Globus pallidus (tissue), 1 donor: ENCODE measurements around the gene GRK2.
A peak's percentile ranks its signal among the peaks of the same experiment; 100 is the strongest.

Experiments used
- DNase-seq: peaks from one replicate; pipeline ENCODE4 v3.0.0-alpha.2; 2015; ENCODE audit warnings: low spot score

The GRK2 gene

DNA sequence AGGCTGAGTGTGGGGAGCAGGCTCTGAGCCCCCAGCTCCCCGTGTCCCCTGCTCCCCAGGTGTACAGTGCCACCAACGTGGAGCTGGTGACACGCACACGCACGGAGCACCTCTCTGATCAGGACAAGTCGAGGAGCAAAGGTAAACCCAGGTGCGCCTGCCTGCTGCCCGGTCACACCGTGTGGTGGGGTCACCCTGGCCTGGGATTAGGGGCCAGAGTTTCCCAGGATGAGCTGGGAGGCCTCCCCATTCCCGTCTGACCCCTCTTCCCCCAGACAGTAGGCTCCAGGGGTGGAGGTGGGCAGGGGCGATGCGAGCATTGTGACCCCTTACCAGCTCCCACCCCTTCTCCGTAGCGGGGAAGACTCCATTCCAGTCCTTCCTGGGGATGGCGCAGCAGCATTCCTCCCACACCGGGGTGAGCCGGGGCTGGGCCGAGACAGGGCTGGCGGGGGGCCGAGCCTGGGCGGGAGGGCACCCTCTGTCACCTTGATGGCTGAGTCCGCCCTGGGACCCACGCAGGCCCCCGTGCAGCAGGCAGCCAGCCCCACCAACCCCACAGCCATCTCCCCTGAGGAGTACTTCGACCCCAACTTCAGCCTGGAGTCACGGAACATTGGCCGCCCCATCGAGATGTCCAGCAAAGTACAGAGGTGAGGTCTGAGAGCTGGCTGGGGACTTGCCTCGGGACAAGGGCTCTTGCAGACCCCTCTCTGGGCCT, 33.4 kb downstream of the GRK2 start:
- DNase-seq: no peak

GRCh38 chr11:67300256-67300755, 34.0 kb downstream of the GRK2 start:
- DNase-seq: no peak

- DNase-seq: no peak
Observed at GRCh38 chr11:67300756-67301312, 34.6 kb downstream of the GRK2 start.

DNA sequence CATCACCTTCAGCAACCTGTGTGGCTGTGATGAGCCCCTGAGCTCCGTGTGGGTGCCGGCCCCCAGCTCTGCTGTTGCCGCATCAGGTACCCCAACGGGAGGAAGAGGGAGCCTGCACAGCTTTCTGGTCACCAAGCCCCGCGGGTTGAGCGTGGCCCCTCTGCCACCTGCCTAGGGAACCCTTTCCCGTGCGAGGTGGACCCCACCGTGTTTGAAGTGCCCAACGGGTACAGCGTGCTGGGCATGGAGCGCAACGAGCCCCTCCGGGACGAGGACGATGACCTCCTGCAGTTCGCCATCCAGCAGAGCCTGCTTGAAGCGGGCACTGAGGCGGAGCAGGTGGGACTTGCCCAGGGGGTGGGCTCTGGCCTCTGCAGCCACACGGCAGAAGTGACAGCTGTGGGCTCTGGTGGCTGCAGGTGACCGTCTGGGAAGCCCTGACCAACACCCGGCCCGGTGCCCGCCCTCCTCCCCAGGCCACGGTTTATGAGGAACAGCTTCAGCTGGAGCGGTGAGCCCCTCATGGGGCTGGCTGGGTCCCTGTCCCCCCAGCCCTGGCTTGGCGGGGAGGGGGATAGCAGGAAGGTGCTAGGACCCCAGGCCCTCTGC, 35.1 kb downstream of the GRK2 start:
- DNase-seq: no peak

DNA sequence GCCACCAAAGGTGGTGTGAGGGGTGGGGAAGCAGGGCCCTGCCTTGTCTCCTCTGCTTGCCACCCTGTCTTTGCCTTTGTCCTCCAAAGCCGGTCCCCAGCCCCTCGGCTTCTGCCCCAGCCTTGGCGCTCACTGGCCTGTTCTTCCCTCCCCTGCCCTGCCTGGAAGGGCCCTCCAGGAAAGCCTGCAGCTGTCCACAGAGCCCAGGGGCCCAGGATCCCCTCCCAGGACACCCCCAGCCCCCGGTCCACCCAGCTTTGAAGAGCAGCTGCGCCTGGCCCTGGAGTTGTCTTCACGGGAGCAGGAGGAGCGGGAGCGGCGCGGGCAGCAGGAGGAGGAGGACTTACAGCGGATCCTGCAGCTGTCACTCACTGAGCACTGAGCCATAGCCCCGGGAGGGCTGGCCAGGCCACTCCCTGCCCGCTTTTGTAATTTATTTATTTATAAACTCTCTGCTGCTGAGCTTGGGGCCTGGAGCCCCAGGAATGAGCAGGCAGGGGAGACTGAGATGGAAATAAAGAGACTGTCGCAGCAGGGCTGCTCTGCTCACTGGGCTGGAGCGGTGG, 35.8 kb downstream of the GRK2 start:
- no peak for DNase-seq

GRCh38 chr11:67302571-67303131, 36.4 kb downstream of the GRK2 start:
- DNase-seq: no peak

GRCh38 chr11:67303132-67303834, 37.0 kb downstream of the GRK2 start, which contains the start of gene SSH3:
Gene SSH3, plus strand, starts transcription at chr11:67303530. Its CDS starts 96 bp downstream, at chr11:67303626.
- DNase-seq: peak; percentile 76

- DNase-seq: no peak
Observed at GRCh38 chr11:67303835-67304411, 37.6 kb downstream of the GRK2 start.

DNA sequence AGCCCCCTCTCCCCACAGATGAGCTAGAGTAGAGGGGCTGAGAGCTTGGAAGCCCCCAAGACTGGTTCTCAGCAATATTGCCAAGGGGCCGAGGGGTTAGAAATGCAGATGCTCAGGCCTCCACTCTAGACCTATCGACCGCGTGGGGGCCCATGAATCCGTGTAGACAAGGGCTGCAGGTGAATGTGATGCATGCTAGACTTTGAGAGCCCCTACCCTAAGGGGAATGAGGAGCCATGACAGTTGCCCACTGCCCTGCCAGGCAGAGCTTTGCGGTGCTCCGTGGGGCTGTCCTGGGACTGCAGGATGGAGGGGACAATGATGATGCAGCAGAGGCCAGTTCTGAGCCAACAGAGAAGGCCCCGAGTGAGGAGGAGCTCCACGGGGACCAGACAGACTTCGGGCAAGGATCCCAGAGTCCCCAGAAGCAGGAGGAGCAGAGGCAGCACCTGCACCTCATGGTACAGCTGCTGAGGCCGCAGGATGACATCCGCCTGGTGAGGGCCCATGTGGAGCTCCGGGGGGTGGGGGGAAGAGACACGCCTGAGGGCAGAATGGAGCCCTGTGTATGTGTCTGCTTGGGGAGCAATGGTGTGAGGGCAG, 38.3 kb downstream of the GRK2 start:
- no peak for DNase-seq

- no peak for DNase-seq
Observed at GRCh38 chr11:67306769-67307544, 40.7 kb downstream of the GRK2 start.

DNA sequence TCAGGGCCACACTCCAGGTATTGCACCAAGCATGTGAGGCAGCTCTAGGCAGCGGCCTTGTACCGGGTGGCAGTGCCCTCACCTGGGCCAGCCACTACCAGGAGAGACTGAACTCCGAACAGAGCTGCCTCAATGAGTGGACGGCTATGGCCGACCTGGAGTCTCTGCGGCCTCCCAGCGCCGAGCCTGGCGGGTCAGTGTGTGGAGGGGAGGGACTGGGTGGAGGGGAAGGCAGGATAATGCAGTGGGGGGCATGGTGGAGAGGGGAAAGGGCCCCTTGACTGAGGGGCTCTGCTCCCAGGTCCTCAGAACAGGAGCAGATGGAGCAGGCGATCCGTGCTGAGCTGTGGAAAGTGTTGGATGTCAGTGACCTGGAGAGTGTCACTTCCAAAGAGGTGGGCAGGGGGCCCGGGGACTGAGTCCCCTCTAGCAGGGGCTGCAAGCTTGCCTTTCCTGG, 41.3 kb downstream of the GRK2 start:
- DNase-seq: no peak

- DNase-seq: no peak
Observed at GRCh38 chr11:67308031-67308866, 42.0 kb downstream of the GRK2 start.

DNA sequence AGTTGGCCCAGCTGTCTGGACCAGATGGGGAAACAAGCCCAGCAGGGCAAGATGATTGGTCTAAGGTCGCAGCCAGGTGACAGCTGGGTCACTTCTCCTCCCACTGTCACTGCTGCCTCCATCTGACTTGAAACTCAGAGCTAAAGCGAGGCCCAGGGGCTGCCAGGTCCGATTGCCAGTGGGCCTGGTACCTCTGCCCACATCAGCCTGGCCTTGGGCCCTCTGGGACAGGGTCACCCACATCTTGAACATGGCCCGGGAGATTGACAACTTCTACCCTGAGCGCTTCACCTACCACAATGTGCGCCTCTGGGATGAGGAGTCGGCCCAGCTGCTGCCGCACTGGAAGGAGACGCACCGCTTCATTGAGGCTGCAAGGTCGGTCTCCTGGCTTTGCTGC, 42.9 kb downstream of the GRK2 start:
- no peak for DNase-seq

GRCh38 chr11:67309661-67310061, 43.4 kb downstream of the GRK2 start:
- DNase-seq: no peak

DNA sequence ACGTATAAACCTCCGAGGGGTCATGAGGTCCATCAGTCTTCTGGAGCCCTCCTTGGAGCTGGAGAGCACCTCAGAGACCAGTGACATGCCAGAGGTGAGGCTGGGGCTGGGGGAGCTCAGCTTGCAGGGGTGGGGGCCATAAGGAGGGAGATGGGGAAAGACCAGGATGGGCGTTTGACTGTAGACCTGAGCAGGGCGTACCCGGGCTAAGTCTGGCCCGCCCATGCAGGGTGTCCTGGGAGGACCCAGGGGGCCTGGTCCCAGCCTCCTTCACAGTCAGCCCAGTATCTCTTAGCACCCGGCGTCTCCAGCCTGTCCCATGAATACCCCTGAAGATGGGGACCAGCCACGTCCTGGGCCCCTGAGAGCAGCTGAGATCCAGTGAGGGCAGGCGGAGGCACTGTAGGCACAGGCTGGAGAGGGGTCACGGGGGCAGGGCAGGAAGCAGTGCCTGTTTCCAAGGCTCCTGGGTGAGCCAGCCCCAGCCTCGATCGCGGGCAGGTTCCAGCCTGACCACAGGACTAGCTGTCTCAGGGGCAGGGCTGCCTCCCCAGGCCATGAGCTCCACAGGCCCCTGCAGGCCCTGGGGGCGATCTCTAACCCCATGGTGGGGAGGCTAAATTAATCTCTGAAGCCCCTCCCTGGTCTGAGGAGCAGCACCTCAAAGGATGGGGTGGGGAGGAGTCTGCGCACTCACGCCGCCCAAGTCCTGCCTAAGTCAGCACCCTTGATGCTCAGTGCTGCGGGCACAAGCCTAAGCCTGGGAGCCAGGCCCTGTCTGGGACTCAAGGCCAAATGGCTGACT, 44.2 kb downstream of the GRK2 start:
- DNase-seq: no peak

DNA sequence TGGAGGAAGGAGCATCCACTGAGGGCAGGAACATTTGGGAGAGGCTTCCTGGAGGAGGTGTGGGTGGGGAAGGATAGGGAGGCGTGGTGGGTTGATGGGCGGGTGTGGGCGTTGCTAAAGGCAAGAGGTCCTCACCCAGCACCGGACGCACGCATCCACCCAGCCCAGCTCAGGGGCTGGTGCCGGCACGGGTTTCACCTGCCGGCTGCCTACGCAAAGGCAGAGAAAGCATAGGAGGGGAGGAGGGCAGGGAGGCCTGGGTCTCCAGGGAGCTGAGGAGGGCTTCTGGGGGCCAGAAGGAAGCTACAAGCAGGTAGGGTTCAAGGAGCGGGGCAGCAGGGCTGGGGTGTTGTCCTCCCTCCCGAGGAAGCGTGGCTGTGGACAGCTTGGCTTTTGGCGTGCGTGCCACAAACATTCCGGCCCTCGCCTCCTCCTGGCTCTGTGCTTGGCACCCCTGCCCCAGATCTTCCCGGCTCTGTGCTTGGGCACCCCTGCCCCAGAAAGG, 44.8 kb downstream of the GRK2 start:
- DNase-seq: no peak

- DNase-seq: no peak
Observed at GRCh38 chr11:67311556-67312082, 45.3 kb downstream of the GRK2 start.
